Measurements from ENCODE around the gene PHTF2.

DNA sequence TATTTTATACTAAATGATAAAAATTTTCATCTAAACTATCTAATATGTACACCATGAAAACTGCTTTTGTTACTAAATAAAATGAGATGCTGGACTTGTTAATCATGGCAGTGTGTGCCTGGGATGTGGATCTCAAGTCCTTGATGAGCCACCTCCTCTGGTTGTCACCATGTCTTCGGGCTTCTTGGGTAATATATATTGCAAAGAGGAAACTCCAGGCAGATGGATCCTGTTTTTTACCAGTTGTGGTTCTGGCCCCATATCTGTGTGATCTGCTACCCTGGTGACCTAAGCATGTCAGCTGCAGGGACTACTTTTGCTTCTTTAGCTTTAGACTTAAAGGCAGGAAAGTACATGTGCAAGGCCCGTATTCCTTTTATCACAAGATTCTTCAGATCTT lies 46.6 kb upstream of the PHTF2 start:
- TF ChIP-seq CEBPB (IDR thresholded peaks at IDR 0.05) (no peak), TAF1 (IDR thresholded peaks at IDR 0.05; ENCODE audit: low read depth) (no peak), EGR1 (IDR thresholded peaks at IDR 0.05) (no peak)
